ENCODE measurements around the gene PDE2A.

PDE2A gene

GRCh38 chr11:72543849-72544542 lies 130.2 kb downstream of the PDE2A start:
- peak; percentile 21 to 45 for ATAC-seq (replicated peaks)

GRCh38 chr11:72541257-72541974 lies 132.8 kb downstream of the PDE2A start:
- Mint-ChIP-seq H3K4me1 (peaks cover 2 to 6% of the 10 kb centered on the region in 2 donors), H3K9me3 (peaks cover 3 to 4% of the 10 kb centered on the region in 2 donors), H3K27me3 (peaks cover 50 to 65% of the 10 kb centered on the region in 2 donors)

More at GRCh38 chr11:72543849-72544542, 130.2 kb downstream of the PDE2A start:
- Mint-ChIP-seq H3K4me1 (peaks cover 2 to 6% of the 10 kb centered on the region in 2 donors), H3K27ac (no peak overlapping the region), H3K27me3 (peaks cover 43 to 44% of the 10 kb centered on the region in 2 donors), H3K9me3 (peaks cover 3 to 4% of the 10 kb centered on the region in 2 donors), H3K4me3 (no peak overlapping the region), H3K36me3 (no peaks in the 10 kb centered on the region)
- no peak for DNase-seq

GRCh38 chr11:72537051-72537450 lies 137.2 kb downstream of the PDE2A start:
- H3K27ac Mint-ChIP-seq: no peak overlapping the region
- H3K27me3 Mint-ChIP-seq: peaks cover 42 to 70% of the 10 kb centered on the region in 2 donors
- H3K9me3 Mint-ChIP-seq: peaks cover 3 to 4% of the 10 kb centered on the region in 2 donors
- no peaks in the 10 kb centered on the region for H3K36me3 Mint-ChIP-seq
- DNase-seq (no peak), ATAC-seq (replicated peaks) (no peak)
- peaks cover 2 to 6% of the 10 kb centered on the region in 2 donors for H3K4me1 Mint-ChIP-seq
- no peak overlapping the region for H3K4me3 Mint-ChIP-seq

More at GRCh38 chr11:72541257-72541974, 132.8 kb downstream of the PDE2A start:
- Mint-ChIP-seq H3K36me3 (no peaks in the 10 kb centered on the region), H3K27ac (no peak overlapping the region), H3K4me3 (no peak overlapping the region)
- no peak for DNase-seq
- no peak for ATAC-seq (replicated peaks)

- ATAC-seq (replicated peaks) (no peak), DNase-seq (no peak)
- Mint-ChIP-seq H3K4me1 (peaks cover 0 to 1% of the 10 kb centered on the region in 2 donors), H3K4me3 (no peak overlapping the region), H3K36me3 (no peaks in the 10 kb centered on the region), H3K27me3 (peaks cover 38 to 69% of the 10 kb centered on the region in 2 donors), H3K9me3 (peaks cover 1 to 3% of the 10 kb centered on the region in 2 donors), H3K27ac (no peak overlapping the region)
These were observed 139.1 kb downstream of the PDE2A start for GRCh38 chr11:72535194-72535547.

- no peak overlapping the region for H3K27ac Mint-ChIP-seq
- no peaks in the 10 kb centered on the region for H3K4me1 Mint-ChIP-seq
- DNase-seq (no peak), ATAC-seq (replicated peaks) (no peak)
- H3K9me3 Mint-ChIP-seq: no peaks in the 10 kb centered on the region
- H3K36me3 Mint-ChIP-seq: no peaks in the 10 kb centered on the region
- no peak overlapping the region for H3K4me3 Mint-ChIP-seq
- H3K27me3 Mint-ChIP-seq: peaks cover 38 to 65% of the 10 kb centered on the region in 2 donors
These were observed 139.6 kb downstream of the PDE2A start for GRCh38 chr11:72534371-72535193.

GRCh38 chr11:72529068-72529467 lies 145.2 kb downstream of the PDE2A start:
- Mint-ChIP-seq H3K4me3 (no peak overlapping the region), H3K9me3 (no peaks in the 10 kb centered on the region), H3K27me3 (peaks cover 22% of the 10 kb centered on the region in 2 donors), H3K4me1 (no peaks in the 10 kb centered on the region), H3K27ac (no peak overlapping the region), H3K36me3 (no peaks in the 10 kb centered on the region)
- DNase-seq: no peak
- ATAC-seq (replicated peaks): no peak

- H3K4me1 Mint-ChIP-seq: no peaks in the 10 kb centered on the region
- ATAC-seq (replicated peaks): no peak
- no peak for DNase-seq
These were observed 146.1 kb downstream of the PDE2A start for GRCh38 chr11:72528121-72528520.

More at GRCh38 chr11:72528121-72528520, 146.1 kb downstream of the PDE2A start:
- Mint-ChIP-seq H3K27me3 (peaks cover 18 to 21% of the 10 kb centered on the region in 2 donors), H3K4me3 (no peak overlapping the region), H3K36me3 (no peaks in the 10 kb centered on the region), H3K27ac (no peak overlapping the region), H3K9me3 (no peaks in the 10 kb centered on the region)

Measured in stimulated activated naive B cell treated with anti-CD40 and anti-IgM and Interleukin-4, amounts not matched to agents 10 μg/mL and 1 μg/mL and 100 μg/mL, for 72 hours (primary cell).